ENCODE measurements around the gene APCDD1L.

- no peak for TF ChIP-seq RAD21 (IDR thresholded peaks at IDR 0.05; ENCODE audit: low read depth)
- no peak for TF ChIP-seq EGR1 (IDR thresholded peaks at IDR 0.05)
- no peak for TF ChIP-seq YY1 (IDR thresholded peaks at IDR 0.05; ENCODE audit: low read depth)
- no peak for TF ChIP-seq REST (IDR thresholded peaks at IDR 0.05; ENCODE audit: low read depth)
- no peak for TF ChIP-seq EP300 (IDR thresholded peaks at IDR 0.05; ENCODE audit: borderline replicate concordance)
- TF ChIP-seq TCF12 (IDR thresholded peaks at IDR 0.05; ENCODE audit: low read depth): no peak
- TF ChIP-seq CREB1 (IDR thresholded peaks at IDR 0.05; ENCODE audit: low read depth): no peak
- TF ChIP-seq USF1 (IDR thresholded peaks at IDR 0.05): no peak
- TF ChIP-seq FOXM1 (IDR thresholded peaks at IDR 0.05; ENCODE audit: borderline replicate concordance, low read depth): no peak
Measured at GRCh38 chr20:58486207-58486606, 29.0 kb downstream of the APCDD1L start.

Measured in Ishikawa (cell line).